HEK293 (cell line): Measurements from ENCODE around the gene CCDC183.

Source experiments
- CTCF ChIA-PET: fragments of 350-600 bp; formaldehyde crosslinking; extraction: SDS; loops from one replicate; lab custom pipeline; 2021; ENCODE audit warnings: antibody characterized with exemption; lab: Yijun Ruan, JAX
- POLR2A ChIA-PET: fragments of 300-600 bp; formaldehyde crosslinking; extraction: SDS; loops from one replicate; lab custom pipeline; 2020; ENCODE audit warnings: antibody characterized with exemption, inconsistent platforms; lab: Yijun Ruan, JAX
- H3K27ac ChIP-seq: fragments of 200-500 bp; sonication (Bioruptor generic); 2 replicates; pipeline ENCODE4 v1.5.1; 2014; ENCODE audit warnings: low read depth, low read length, control low read depth, inconsistent platforms; ENCODE audit errors: extremely low read depth
- H3K36me3 ChIP-seq, 2 experiments: fragments of 200-500 bp in 1 of 2; sonication (Bioruptor generic) in 1 of 2; 1 replicate in 1 of 2; 2 replicates in 1 of 2; pipeline ENCODE4 v1.5.1; 2014 to 2017; ENCODE audit warnings: inconsistent platforms in 2 of 2, low read length in 2 of 2; ENCODE audit not compliant: control insufficient read depth in 2 of 2, insufficient read depth in 1 of 2
- H3K4me1 ChIP-seq: fragments of 200-500 bp; sonication (Bioruptor generic); 2 replicates; pipeline ENCODE4 v1.5.1; 2014; ENCODE audit warnings: mild to moderate bottlenecking, low read length, inconsistent platforms; ENCODE audit not compliant: control insufficient read depth, insufficient read depth
- H3K4me3 ChIP-seq: 2 replicates; pipeline ENCODE4 v1.5.1; 2011; ENCODE audit warnings: low read depth, mild to moderate bottlenecking, control low read depth, low read length, moderate library complexity
- H3K9me3 ChIP-seq: fragments of 200-500 bp; sonication (Bioruptor generic); 2 replicates; pipeline ENCODE4 v1.5.1; 2014; ENCODE audit warnings: low read depth, low read length, inconsistent platforms; ENCODE audit not compliant: control insufficient read depth, insufficient read depth
- EGR2 ChIP-seq: fragments of 450-650 bp; formaldehyde crosslinking; IDR thresholded peaks from 2 replicates; pipeline ENCODE4 v1.5.1; 2016; ENCODE audit warnings: low read depth, missing biosample characterization, missing genetic modification characterization
- GLI4 ChIP-seq: fragments of 450-650 bp; formaldehyde crosslinking; IDR thresholded peaks from 2 replicates; pipeline ENCODE4 v1.5.1; 2016; ENCODE audit warnings: missing biosample characterization, missing genetic modification characterization
- HOXD13 ChIP-seq: sonication (generic); formaldehyde crosslinking; IDR thresholded peaks from 2 replicates; pipeline ENCODE4 v1.8.0; 2022; ENCODE audit warnings: missing genetic modification reagents, borderline replicate concordance
- KLF1 ChIP-seq: fragments of 450-650 bp; formaldehyde crosslinking; IDR thresholded peaks from 2 replicates; pipeline ENCODE4 v1.5.1; 2016; ENCODE audit warnings: missing biosample characterization, missing genetic modification characterization
- SCRT1 ChIP-seq: fragments of 450-650 bp; formaldehyde crosslinking; IDR thresholded peaks from 2 replicates; pipeline ENCODE4 v1.5.1; 2016; ENCODE audit warnings: missing biosample characterization, missing genetic modification characterization, borderline replicate concordance
- SETDB1 ChIP-seq: IDR thresholded peaks from one replicate; pipeline ENCODE4 v1.6.1; 2017; ENCODE audit warnings: mild to moderate bottlenecking, low read length, moderate library complexity, mixed read lengths; ENCODE audit not compliant: insufficient read length
- YY1 ChIP-seq: fragments of 450-650 bp; formaldehyde crosslinking; IDR thresholded peaks from 2 replicates; pipeline ENCODE4 v1.5.1; 2018; ENCODE audit warnings: missing biosample characterization, missing genetic modification characterization
- ZBTB17 ChIP-seq: fragments of 450-650 bp; formaldehyde crosslinking; IDR thresholded peaks from 2 replicates; pipeline ENCODE4 v1.5.1; 2016; ENCODE audit warnings: missing biosample characterization, missing genetic modification characterization
- ZBTB7A ChIP-seq: fragments of 450-650 bp; formaldehyde crosslinking; IDR thresholded peaks from 2 replicates; pipeline ENCODE4 v1.5.1; 2016; ENCODE audit warnings: low read depth, missing biosample characterization, missing genetic modification characterization
- ZNF114 ChIP-seq: fragments of 450-650 bp; formaldehyde crosslinking; IDR thresholded peaks from 2 replicates; pipeline ENCODE4 v1.5.0; 2017; ENCODE audit warnings: missing biosample characterization, missing genetic modification characterization
- ZNF140 ChIP-seq: fragments of 450-650 bp; formaldehyde crosslinking; IDR thresholded peaks from 2 replicates; pipeline ENCODE4 v1.5.1; 2016; ENCODE audit warnings: missing biosample characterization, missing genetic modification characterization
- ZNF2 ChIP-seq: fragments of 450-650 bp; formaldehyde crosslinking; IDR thresholded peaks from 2 replicates; pipeline ENCODE4 v1.5.1; 2016; ENCODE audit warnings: missing biosample characterization, missing genetic modification characterization
- ZNF624 ChIP-seq: fragments of 450-650 bp; formaldehyde crosslinking; IDR thresholded peaks from 2 replicates; pipeline ENCODE4 v1.5.1; 2017; ENCODE audit warnings: missing biosample characterization, missing genetic modification characterization
- ZNF660 ChIP-seq: fragments of 450-650 bp; IDR thresholded peaks from 2 replicates; pipeline ENCODE4 v1.5.1; 2018; ENCODE audit warnings: missing biosample characterization, mild to moderate bottlenecking, missing genetic modification characterization
- ZNF843 ChIP-seq: fragments of 450-650 bp; formaldehyde crosslinking; IDR thresholded peaks from 2 replicates; pipeline ENCODE4 v1.5.1; 2016; ENCODE audit warnings: missing biosample characterization, missing genetic modification characterization
- TF ChIP-seq, protein P1 (sequence below): fragments of 450-650 bp; formaldehyde crosslinking; IDR thresholded peaks from 2 replicates; pipeline ENCODE4 v1.5.1; 2017; ENCODE audit warnings: missing biosample characterization, mild to moderate bottlenecking, missing genetic modification characterization, moderate library complexity
- TF ChIP-seq, protein P2 (sequence below): fragments of 450-650 bp; formaldehyde crosslinking; IDR thresholded peaks from 2 replicates; pipeline ENCODE4 v1.5.1; 2016; ENCODE audit warnings: missing biosample characterization, missing genetic modification characterization, borderline replicate concordance
- TF ChIP-seq, protein P3 (sequence below): fragments of 450-650 bp; formaldehyde crosslinking; IDR thresholded peaks from 2 replicates; pipeline ENCODE4 v1.5.1; 2017; ENCODE audit warnings: missing biosample characterization, missing genetic modification characterization
- TF ChIP-seq, protein P4 (sequence below): fragments of 450-650 bp; formaldehyde crosslinking; conservative IDR thresholded peaks from 2 replicates; pipeline ENCODE4 v1.5.1; 2016; ENCODE audit warnings: low read depth, missing biosample characterization, missing genetic modification characterization
- TF ChIP-seq, protein P5 (sequence below): fragments of 450-650 bp; formaldehyde crosslinking; IDR thresholded peaks from 2 replicates; pipeline ENCODE4 v1.5.1; 2016; ENCODE audit warnings: missing biosample characterization, missing genetic modification characterization

CCDC183 gene

DNA sequence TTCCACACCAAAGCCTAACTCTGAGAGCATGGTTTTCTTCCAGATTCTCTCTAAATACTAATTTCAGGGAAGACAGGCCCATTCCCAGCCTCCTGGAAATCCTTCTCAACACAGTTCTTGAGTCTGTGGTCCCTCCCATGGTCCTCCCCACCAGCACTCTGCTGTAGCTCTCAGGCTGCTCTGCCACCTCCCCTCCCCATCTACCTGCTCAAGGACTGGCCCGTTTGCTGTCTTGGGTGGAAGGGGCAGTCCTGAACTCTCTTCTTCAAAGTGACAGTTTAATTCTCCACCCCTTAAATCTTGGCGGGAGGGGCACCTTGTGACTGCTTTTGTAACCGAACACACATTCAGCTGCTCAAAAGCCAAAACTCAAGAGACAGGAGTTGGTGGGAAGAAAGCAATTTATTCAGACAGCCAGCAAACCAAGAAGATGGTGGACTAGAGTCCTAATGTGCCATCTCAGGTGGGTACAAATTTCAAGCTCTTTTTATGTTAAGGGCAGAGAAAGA, 24.2 kb upstream of the CCDC183 start:
- Histone ChIP-seq H3K36me3 (no peaks in the 10 kb centered on the region), H3K4me1 (no peaks in the 10 kb centered on the region), H3K9me3 (no peaks in the 10 kb centered on the region), H3K27ac (no peak overlapping the region), H3K4me3 (no peak overlapping the region)
- CTCF ChIA-PET = interaction anchor here (0.8 to 3.7 kb wide), 10 partner anchors 7 to 257 kb away, joined by 3 to 30 read pairs (median 6); partner anchors contain the start of genes LCN8 and TMEM141
- POLR2A ChIA-PET = no interaction called here
- TF ChIP-seq KLF1 = 0 out of 2 replicates have a peak, but pooled peaks have one; percentile 23
- no peak for TF ChIP-seq GLI4 (tag by site-specific recombination)
- TF ChIP-seq, protein P1, sequence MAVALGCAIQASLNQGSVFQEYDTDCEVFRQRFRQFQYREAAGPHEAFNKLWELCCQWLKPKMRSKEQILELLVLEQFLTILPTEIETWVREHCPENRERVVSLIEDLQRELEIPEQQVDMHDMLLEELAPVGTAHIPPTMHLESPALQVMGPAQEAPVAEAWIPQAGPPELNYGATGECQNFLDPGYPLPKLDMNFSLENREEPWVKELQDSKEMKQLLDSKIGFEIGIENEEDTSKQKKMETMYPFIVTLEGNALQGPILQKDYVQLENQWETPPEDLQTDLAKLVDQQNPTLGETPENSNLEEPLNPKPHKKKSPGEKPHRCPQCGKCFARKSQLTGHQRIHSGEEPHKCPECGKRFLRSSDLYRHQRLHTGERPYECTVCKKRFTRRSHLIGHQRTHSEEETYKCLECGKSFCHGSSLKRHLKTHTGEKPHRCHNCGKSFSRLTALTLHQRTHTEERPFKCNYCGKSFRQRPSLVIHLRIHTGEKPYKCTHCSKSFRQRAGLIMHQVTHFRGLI (tag by site-specific recombination) = no peak

GRCh38 chr9:136773386-136774044, 22.6 kb upstream of the CCDC183 start:
- Histone ChIP-seq H3K9me3 (no peaks in the 10 kb centered on the region), H3K27ac (no peak overlapping the region), H3K36me3 (no peaks in the 10 kb centered on the region), H3K4me1 (no peaks in the 10 kb centered on the region), H3K4me3 (no peak overlapping the region)
- CTCF ChIA-PET = interaction anchor here (0.9 to 2.1 kb wide), 3 partner anchors 14 to 264 kb away, joined by 3 to 9 read pairs (median 3); no protein-coding TSS in a partner anchor
- POLR2A ChIA-PET = no interaction called here
- TF ChIP-seq YY1 (tag by site-specific recombination) = 0 out of 2 replicates have a peak, but pooled peaks have one; percentile 18
- TF ChIP-seq, protein P2, sequence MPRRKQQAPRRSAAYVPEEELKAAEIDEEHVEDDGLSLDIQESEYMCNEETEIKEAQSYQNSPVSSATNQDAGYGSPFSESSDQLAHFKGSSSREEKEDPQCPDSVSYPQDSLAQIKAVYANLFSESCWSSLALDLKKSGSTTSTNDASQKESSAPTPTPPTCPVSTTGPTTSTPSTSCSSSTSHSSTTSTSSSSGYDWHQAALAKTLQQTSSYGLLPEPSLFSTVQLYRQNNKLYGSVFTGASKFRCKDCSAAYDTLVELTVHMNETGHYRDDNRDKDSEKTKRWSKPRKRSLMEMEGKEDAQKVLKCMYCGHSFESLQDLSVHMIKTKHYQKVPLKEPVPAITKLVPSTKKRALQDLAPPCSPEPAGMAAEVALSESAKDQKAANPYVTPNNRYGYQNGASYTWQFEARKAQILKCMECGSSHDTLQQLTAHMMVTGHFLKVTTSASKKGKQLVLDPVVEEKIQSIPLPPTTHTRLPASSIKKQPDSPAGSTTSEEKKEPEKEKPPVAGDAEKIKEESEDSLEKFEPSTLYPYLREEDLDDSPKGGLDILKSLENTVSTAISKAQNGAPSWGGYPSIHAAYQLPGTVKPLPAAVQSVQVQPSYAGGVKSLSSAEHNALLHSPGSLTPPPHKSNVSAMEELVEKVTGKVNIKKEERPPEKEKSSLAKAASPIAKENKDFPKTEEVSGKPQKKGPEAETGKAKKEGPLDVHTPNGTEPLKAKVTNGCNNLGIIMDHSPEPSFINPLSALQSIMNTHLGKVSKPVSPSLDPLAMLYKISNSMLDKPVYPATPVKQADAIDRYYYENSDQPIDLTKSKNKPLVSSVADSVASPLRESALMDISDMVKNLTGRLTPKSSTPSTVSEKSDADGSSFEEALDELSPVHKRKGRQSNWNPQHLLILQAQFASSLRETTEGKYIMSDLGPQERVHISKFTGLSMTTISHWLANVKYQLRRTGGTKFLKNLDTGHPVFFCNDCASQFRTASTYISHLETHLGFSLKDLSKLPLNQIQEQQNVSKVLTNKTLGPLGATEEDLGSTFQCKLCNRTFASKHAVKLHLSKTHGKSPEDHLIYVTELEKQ (tag by site-specific recombination) = no peak
- TF ChIP-seq ZBTB7A (tag by site-specific recombination) = no peak
- TF ChIP-seq EGR2 (tag by site-specific recombination) = no peak
- TF ChIP-seq, protein P3, sequence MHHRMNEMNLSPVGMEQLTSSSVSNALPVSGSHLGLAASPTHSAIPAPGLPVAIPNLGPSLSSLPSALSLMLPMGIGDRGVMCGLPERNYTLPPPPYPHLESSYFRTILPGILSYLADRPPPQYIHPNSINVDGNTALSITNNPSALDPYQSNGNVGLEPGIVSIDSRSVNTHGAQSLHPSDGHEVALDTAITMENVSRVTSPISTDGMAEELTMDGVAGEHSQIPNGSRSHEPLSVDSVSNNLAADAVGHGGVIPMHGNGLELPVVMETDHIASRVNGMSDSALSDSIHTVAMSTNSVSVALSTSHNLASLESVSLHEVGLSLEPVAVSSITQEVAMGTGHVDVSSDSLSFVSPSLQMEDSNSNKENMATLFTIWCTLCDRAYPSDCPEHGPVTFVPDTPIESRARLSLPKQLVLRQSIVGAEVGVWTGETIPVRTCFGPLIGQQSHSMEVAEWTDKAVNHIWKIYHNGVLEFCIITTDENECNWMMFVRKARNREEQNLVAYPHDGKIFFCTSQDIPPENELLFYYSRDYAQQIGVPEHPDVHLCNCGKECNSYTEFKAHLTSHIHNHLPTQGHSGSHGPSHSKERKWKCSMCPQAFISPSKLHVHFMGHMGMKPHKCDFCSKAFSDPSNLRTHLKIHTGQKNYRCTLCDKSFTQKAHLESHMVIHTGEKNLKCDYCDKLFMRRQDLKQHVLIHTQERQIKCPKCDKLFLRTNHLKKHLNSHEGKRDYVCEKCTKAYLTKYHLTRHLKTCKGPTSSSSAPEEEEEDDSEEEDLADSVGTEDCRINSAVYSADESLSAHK = peak; percentile 77
- TF ChIP-seq, protein P4, sequence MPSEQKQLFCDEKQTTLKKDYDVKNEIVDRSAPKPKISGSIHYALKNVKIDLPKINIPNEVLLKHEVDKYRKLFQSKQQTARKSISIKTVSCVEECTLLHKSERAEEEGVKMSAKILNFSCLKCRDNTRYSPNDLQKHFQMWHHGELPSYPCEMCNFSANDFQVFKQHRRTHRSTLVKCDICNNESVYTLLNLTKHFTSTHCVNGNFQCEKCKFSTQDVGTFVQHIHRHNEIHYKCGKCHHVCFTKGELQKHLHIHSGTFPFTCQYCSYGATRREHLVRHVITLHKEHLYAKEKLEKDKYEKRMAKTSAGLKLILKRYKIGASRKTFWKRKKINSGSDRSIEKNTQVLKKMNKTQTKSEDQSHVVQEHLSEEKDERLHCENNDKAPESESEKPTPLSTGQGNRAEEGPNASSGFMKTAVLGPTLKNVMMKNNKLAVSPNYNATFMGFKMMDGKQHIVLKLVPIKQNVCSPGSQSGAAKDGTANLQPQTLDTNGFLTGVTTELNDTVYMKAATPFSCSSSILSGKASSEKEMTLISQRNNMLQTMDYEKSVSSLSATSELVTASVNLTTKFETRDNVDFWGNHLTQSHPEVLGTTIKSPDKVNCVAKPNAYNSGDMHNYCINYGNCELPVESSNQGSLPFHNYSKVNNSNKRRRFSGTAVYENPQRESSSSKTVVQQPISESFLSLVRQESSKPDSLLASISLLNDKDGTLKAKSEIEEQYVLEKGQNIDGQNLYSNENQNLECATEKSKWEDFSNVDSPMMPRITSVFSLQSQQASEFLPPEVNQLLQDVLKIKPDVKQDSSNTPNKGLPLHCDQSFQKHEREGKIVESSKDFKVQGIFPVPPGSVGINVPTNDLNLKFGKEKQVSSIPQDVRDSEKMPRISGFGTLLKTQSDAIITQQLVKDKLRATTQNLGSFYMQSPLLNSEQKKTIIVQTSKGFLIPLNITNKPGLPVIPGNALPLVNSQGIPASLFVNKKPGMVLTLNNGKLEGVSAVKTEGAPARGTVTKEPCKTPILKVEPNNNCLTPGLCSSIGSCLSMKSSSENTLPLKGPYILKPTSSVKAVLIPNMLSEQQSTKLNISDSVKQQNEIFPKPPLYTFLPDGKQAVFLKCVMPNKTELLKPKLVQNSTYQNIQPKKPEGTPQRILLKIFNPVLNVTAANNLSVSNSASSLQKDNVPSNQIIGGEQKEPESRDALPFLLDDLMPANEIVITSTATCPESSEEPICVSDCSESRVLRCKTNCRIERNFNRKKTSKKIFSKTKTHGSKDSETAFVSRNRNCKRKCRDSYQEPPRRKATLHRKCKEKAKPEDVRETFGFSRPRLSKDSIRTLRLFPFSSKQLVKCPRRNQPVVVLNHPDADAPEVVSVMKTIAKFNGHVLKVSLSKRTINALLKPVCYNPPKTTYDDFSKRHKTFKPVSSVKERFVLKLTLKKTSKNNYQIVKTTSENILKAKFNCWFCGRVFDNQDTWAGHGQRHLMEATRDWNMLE (tag by site-specific recombination) = 0 out of 2 replicates have a peak, but pooled peaks have one; percentile 28
- TF ChIP-seq ZNF114 (tag by site-specific recombination) = no peak
- no peak for TF ChIP-seq ZNF140
- TF ChIP-seq SCRT1 = no peak
- TF ChIP-seq, protein P5, sequence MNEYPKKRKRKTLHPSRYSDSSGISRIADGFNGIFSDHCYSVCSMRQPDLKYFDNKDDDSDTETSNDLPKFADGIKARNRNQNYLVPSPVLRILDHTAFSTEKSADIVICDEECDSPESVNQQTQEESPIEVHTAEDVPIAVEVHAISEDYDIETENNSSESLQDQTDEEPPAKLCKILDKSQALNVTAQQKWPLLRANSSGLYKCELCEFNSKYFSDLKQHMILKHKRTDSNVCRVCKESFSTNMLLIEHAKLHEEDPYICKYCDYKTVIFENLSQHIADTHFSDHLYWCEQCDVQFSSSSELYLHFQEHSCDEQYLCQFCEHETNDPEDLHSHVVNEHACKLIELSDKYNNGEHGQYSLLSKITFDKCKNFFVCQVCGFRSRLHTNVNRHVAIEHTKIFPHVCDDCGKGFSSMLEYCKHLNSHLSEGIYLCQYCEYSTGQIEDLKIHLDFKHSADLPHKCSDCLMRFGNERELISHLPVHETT (tag by site-specific recombination) = no peak
- no peak for TF ChIP-seq ZNF2 (tag by site-specific recombination)
- TF ChIP-seq HOXD13 (CRISPR knock-in tag) = no peak
- TF ChIP-seq SETDB1 = peak; percentile 87
- no peak for TF ChIP-seq ZNF843 (tag by site-specific recombination)
- peak; percentile 69 for TF ChIP-seq ZBTB17 (tag by site-specific recombination)
- TF ChIP-seq ZNF660 = no peak
- no peak for TF ChIP-seq ZNF624 (tag by site-specific recombination)
